Astrocyte of the cerebellum (primary cell): ENCODE measurements around the gene XXYLT1.

ENCODE experiments used
- DNase-seq: peaks from one replicate; pipeline ENCODE4 v3.0.0-alpha.2; 2011; ENCODE audit warnings: low read depth
- H3K4me3 ChIP-seq: 2 replicates; pipeline ENCODE4 v1.5.1; 2011; ENCODE audit warnings: mild to moderate bottlenecking, low read depth, low read length, moderate library complexity
- CTCF ChIP-seq: IDR thresholded peaks from 2 replicates; pipeline ENCODE4 v1.5.1; 2012; ENCODE audit warnings: low read length, low read depth, moderate library complexity, mild to moderate bottlenecking; ENCODE audit errors: missing control alignments
- in situ Hi-C: cut with HindIII; loops from 2 replicates; pipeline ENCODE4 v1.10.0; 2017; ENCODE audit warnings: low sequenced_read_pairs

XXYLT1 gene

GRCh38 chr3:195163719-195164572 lies 107.0 kb downstream of the XXYLT1 start:
- in situ Hi-C loops: no loop called here
- no peak for DNase-seq
- no peak for TF ChIP-seq CTCF
- no peak overlapping the region for H3K4me3 ChIP-seq

GRCh38 chr3:195162816-195163215 lies 108.1 kb downstream of the XXYLT1 start:
- TF ChIP-seq CTCF: no peak
- in situ Hi-C loops: no loop called here
- DNase-seq: no peak
- no peak overlapping the region for H3K4me3 ChIP-seq

GRCh38 chr3:195162033-195162669 lies 108.8 kb downstream of the XXYLT1 start:
- no peak overlapping the region for H3K4me3 ChIP-seq
- in situ Hi-C loops: no loop called here
- no peak for TF ChIP-seq CTCF
- DNase-seq: no peak

GRCh38 chr3:195160908-195161434 lies 110.0 kb downstream of the XXYLT1 start:
- no peak for TF ChIP-seq CTCF
- no peak overlapping the region for H3K4me3 ChIP-seq
- in situ Hi-C loops: no loop called here
- DNase-seq: no peak

- no peak for DNase-seq
- no peak overlapping the region for H3K4me3 ChIP-seq
- TF ChIP-seq CTCF: no peak
- in situ Hi-C loops: no loop called here
These were observed 110.6 kb downstream of the XXYLT1 start for GRCh38 chr3:195160257-195160898.

GRCh38 chr3:195159814-195160165 lies 111.2 kb downstream of the XXYLT1 start:
- TF ChIP-seq CTCF: no peak
- H3K4me3 ChIP-seq: no peak overlapping the region
- in situ Hi-C loops: no loop called here
- DNase-seq: no peak
